HL-60 (cell line): ENCODE measurements around the gene ACAA1.

Source experiments
- DNase-seq, 2 experiments: peaks; one replicate each; pipeline ENCODE4 v3.0.0-alpha.2; 2010 to 2020; ENCODE audit warnings: low read depth in 1 of 2, low spot score in 1 of 2
- H3K27ac ChIP-seq: fragments of 250-450 bp; sonication (Bioruptor Pico); replicated peaks from 2 replicates; pipeline ENCODE4 v1.5.1; 2020; ENCODE audit warnings: mild to moderate bottlenecking, moderate library complexity
- H3K27me3 ChIP-seq: fragments of 250-450 bp; sonication (Bioruptor Pico); 2 replicates; pipeline ENCODE4 v1.5.1; 2021; ENCODE audit warnings: mild to moderate bottlenecking, moderate library complexity; ENCODE audit not compliant: insufficient read depth, poor library complexity, severe bottlenecking
- H3K4me3 ChIP-seq: replicated peaks from 2 replicates; pipeline ENCODE4 v1.5.1; 2011; ENCODE audit warnings: mild to moderate bottlenecking, control low read depth, low read length; ENCODE audit not compliant: insufficient read depth
- GABPA ChIP-seq: IDR thresholded peaks from 2 replicates; pipeline ENCODE4 v1.6.1; 2012; ENCODE audit warnings: low read depth
- POLR2AphosphoS5 ChIP-seq: IDR thresholded peaks from 2 replicates; pipeline ENCODE4 v1.6.1; 2012; ENCODE audit warnings: low read depth
- SPI1 ChIP-seq: IDR thresholded peaks from 2 replicates; pipeline ENCODE4 v1.6.1; 2012; ENCODE audit warnings: low read depth, mild to moderate bottlenecking, borderline replicate concordance
- TF ChIP-seq, protein P1 (sequence below): IDR thresholded peaks from 2 replicates; pipeline ENCODE4 v1.6.1; 2012; ENCODE audit warnings: low read depth; ENCODE audit not compliant: insufficient replicate concordance
- TF ChIP-seq, protein P2 (sequence below): IDR thresholded peaks from one replicate; pipeline ENCODE4 v1.5.1; 2011; ENCODE audit warnings: low read length, control low read depth, inconsistent platforms; ENCODE audit not compliant: insufficient read depth

The ACAA1 gene

GRCh38 chr3:38100498-38100897, 36.4 kb downstream of the ACAA1 start:
- TF ChIP-seq, protein P1, sequence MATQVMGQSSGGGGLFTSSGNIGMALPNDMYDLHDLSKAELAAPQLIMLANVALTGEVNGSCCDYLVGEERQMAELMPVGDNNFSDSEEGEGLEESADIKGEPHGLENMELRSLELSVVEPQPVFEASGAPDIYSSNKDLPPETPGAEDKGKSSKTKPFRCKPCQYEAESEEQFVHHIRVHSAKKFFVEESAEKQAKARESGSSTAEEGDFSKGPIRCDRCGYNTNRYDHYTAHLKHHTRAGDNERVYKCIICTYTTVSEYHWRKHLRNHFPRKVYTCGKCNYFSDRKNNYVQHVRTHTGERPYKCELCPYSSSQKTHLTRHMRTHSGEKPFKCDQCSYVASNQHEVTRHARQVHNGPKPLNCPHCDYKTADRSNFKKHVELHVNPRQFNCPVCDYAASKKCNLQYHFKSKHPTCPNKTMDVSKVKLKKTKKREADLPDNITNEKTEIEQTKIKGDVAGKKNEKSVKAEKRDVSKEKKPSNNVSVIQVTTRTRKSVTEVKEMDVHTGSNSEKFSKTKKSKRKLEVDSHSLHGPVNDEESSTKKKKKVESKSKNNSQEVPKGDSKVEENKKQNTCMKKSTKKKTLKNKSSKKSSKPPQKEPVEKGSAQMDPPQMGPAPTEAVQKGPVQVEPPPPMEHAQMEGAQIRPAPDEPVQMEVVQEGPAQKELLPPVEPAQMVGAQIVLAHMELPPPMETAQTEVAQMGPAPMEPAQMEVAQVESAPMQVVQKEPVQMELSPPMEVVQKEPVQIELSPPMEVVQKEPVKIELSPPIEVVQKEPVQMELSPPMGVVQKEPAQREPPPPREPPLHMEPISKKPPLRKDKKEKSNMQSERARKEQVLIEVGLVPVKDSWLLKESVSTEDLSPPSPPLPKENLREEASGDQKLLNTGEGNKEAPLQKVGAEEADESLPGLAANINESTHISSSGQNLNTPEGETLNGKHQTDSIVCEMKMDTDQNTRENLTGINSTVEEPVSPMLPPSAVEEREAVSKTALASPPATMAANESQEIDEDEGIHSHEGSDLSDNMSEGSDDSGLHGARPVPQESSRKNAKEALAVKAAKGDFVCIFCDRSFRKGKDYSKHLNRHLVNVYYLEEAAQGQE, result no peak
- TF ChIP-seq GABPA, result no peak
- TF ChIP-seq POLR2AphosphoS5, result no peak
- no peak for TF ChIP-seq SPI1
- TF ChIP-seq, protein P2, sequence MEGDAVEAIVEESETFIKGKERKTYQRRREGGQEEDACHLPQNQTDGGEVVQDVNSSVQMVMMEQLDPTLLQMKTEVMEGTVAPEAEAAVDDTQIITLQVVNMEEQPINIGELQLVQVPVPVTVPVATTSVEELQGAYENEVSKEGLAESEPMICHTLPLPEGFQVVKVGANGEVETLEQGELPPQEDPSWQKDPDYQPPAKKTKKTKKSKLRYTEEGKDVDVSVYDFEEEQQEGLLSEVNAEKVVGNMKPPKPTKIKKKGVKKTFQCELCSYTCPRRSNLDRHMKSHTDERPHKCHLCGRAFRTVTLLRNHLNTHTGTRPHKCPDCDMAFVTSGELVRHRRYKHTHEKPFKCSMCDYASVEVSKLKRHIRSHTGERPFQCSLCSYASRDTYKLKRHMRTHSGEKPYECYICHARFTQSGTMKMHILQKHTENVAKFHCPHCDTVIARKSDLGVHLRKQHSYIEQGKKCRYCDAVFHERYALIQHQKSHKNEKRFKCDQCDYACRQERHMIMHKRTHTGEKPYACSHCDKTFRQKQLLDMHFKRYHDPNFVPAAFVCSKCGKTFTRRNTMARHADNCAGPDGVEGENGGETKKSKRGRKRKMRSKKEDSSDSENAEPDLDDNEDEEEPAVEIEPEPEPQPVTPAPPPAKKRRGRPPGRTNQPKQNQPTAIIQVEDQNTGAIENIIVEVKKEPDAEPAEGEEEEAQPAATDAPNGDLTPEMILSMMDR, result no peak
- no peak for DNase-seq
- no peak overlapping the region for H3K4me3 ChIP-seq
- no peak overlapping the region for H3K27ac ChIP-seq
- H3K27me3 ChIP-seq, result no peaks in the 10 kb centered on the region

DNA sequence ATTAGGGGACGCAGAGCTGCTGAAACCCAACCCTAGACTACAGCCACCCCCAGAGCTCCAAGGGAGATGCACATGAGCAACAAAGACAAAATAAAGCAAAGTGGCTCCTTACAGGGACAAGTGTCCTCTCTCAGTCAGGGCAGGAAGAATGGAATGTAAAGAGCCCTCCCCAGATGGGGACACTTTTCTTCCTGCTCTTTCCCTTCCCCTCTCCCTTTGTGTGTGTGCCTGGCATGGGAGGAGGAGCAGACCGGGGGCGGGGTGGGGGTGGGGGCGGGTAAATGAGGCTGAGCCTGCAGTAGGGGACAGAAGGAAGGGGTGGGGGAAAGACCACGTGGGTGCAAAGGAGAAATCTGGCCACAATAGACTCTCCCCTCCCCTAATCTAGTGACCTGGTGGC, 37.4 kb downstream of the ACAA1 start:
- no peak for DNase-seq
- no peaks in the 10 kb centered on the region for H3K27me3 ChIP-seq
- H3K4me3 ChIP-seq, result no peak overlapping the region
- no peak overlapping the region for H3K27ac ChIP-seq
- TF ChIP-seq, protein P2, result no peak
- no peak for TF ChIP-seq SPI1
- TF ChIP-seq POLR2AphosphoS5, result no peak
- no peak for TF ChIP-seq GABPA
- TF ChIP-seq, protein P1, result no peak

- Histone ChIP-seq H3K27me3 (no peaks in the 10 kb centered on the region), H3K27ac (no peak overlapping the region), H3K4me3 (no peak overlapping the region)
- no peak for TF ChIP-seq GABPA
- TF ChIP-seq, protein P2, result no peak
- TF ChIP-seq, protein P1, result no peak
- TF ChIP-seq POLR2AphosphoS5, result no peak
- TF ChIP-seq SPI1, result no peak
- no peak for DNase-seq
Observed at GRCh38 chr3:38098376-38098723, 38.6 kb downstream of the ACAA1 start.
